A673 (cell line): ENCODE data around the gene RHCG. TPM values are rescaled to one million over a fixed set of nuclear protein-coding genes. Genes with fewer than 3 reads are reported as not detected.

Experiments used
- BruUV-seq: library from RNA; stranded (reverse); fragments of 400-500 nt; replicated peaks from 2 replicates; lab custom pipeline; 2021; lab: Mats Ljungman, UMichigan
- CTCF ChIA-PET: fragments of 300-600 bp; sonication (Branson Sonifier 250); formaldehyde crosslinking; loops from one replicate; lab custom pipeline; 2022; ENCODE audit warnings: antibody characterized with exemption; lab: Charles Lee
- POLR2A ChIA-PET: fragments of 300-600 bp; sonication (Branson Sonifier 250); formaldehyde crosslinking; loops from one replicate; lab custom pipeline; 2022; ENCODE audit warnings: antibody characterized with exemption; ENCODE audit not compliant: low non-redundant PET; lab: Charles Lee
- DNase-seq: peaks from one replicate; pipeline ENCODE4 v3.0.0-alpha.2; 2015; ENCODE audit warnings: low spot score
- H3K27ac ChIP-seq: fragments of 200-600 bp; sonication (generic); 2 replicates; pipeline ENCODE4 v1.5.1; 2016; ENCODE audit warnings: mixed run types, low read depth, mild to moderate bottlenecking, mixed read lengths, antibody characterized with exemption, low read length; ENCODE audit not compliant: poor library complexity, severe bottlenecking
- H3K27me3 ChIP-seq: fragments of 200-600 bp; sonication (generic); replicated peaks from 2 replicates; pipeline ENCODE4 v1.6.1; 2017; ENCODE audit warnings: mixed run types, low read depth, mild to moderate bottlenecking, mixed read lengths, antibody characterized with exemption, low read length; ENCODE audit not compliant: insufficient read depth, poor library complexity
- H3K36me3 ChIP-seq: fragments of 200-600 bp; sonication (generic); 2 replicates; pipeline ENCODE4 v1.6.1; 2016; ENCODE audit warnings: mixed run types, mild to moderate bottlenecking, mixed read lengths, antibody characterized with exemption, low read length; ENCODE audit not compliant: insufficient read depth, poor library complexity, severe bottlenecking
- H3K4me1 ChIP-seq: fragments of 200-600 bp; sonication (generic); 2 replicates; pipeline ENCODE4 v1.6.1; 2017; ENCODE audit warnings: mixed run types, mild to moderate bottlenecking, mixed read lengths, antibody characterized with exemption, low read length; ENCODE audit not compliant: insufficient read depth, poor library complexity, severe bottlenecking
- H3K4me3 ChIP-seq: fragments of 200-600 bp; sonication (generic); 2 replicates; pipeline ENCODE4 v1.5.1; 2016; ENCODE audit warnings: low read depth, mixed run types, mild to moderate bottlenecking, mixed read lengths, low read length; ENCODE audit not compliant: poor library complexity, severe bottlenecking
- H3K9me3 ChIP-seq: fragments of 200-600 bp; sonication (generic); 2 replicates; pipeline ENCODE4 v1.6.1; 2016; ENCODE audit warnings: mixed run types, low read depth, mild to moderate bottlenecking, mixed read lengths, antibody characterized with exemption, low read length; ENCODE audit not compliant: poor library complexity, severe bottlenecking
- CTCF ChIP-seq: fragments of 300-800, 200-600 bp; sonication (generic); conservative IDR thresholded peaks from 2 replicates; pipeline ENCODE4 v1.5.1; 2017; ENCODE audit warnings: low read depth, mild to moderate bottlenecking, antibody characterized with exemption, low read length, moderate library complexity, mixed read lengths
- EZH2 ChIP-seq: fragments of 200-600 bp; sonication (generic); IDR thresholded peaks from 2 replicates; pipeline ENCODE4 v1.6.1; 2017; ENCODE audit warnings: borderline replicate concordance, low read depth, mild to moderate bottlenecking, mixed read lengths, antibody characterized with exemption, low read length; ENCODE audit not compliant: poor library complexity, severe bottlenecking
- intact Hi-C: fragments of 100-400 bp; cut with micrococcal nuclease; formaldehyde crosslinking; loops from one replicate; pipeline ENCODE4 v1.10.0; 2022; ENCODE audit not compliant: unreplicated experiment
- total RNA-seq: library from RNA; stranded (reverse); gene quantifications from 2 replicates; pipeline ENCODE4 v1.2.3, GENCODE V29; 2021

The RHCG gene
- total RNA-seq, 1 experiment from 2014 or later = 1.4 TPM

- H3K27ac ChIP-seq = no peak overlapping the region
- H3K4me3 ChIP-seq = no peak overlapping the region
- no TSS peak for BruUV-seq
- ChIA-PET CTCF (interaction anchor here (1.3 kb wide), 1 partner anchor 21 kb away, joined by 3 read pairs; no protein-coding TSS in a partner anchor), POLR2A (no interaction called here)
- no peaks in the 10 kb centered on the region for H3K4me1 ChIP-seq
- DNase-seq = no peak
- H3K27me3 ChIP-seq = no peaks in the 10 kb centered on the region
- H3K36me3 ChIP-seq = no peaks in the 10 kb centered on the region
- intact Hi-C loops = no loop called here
- H3K9me3 ChIP-seq = no peaks in the 10 kb centered on the region
- TF ChIP-seq EZH2 = no peak
- no peak for TF ChIP-seq CTCF
Measured at GRCh38 chr15:89521605-89522004, 25.2 kb upstream of the RHCG start.

GRCh38 chr15:89515477-89515876 is 19.1 kb upstream of the RHCG start:
- intact Hi-C loops = no loop called here
- H3K4me1 ChIP-seq = no peaks in the 10 kb centered on the region

DNA sequence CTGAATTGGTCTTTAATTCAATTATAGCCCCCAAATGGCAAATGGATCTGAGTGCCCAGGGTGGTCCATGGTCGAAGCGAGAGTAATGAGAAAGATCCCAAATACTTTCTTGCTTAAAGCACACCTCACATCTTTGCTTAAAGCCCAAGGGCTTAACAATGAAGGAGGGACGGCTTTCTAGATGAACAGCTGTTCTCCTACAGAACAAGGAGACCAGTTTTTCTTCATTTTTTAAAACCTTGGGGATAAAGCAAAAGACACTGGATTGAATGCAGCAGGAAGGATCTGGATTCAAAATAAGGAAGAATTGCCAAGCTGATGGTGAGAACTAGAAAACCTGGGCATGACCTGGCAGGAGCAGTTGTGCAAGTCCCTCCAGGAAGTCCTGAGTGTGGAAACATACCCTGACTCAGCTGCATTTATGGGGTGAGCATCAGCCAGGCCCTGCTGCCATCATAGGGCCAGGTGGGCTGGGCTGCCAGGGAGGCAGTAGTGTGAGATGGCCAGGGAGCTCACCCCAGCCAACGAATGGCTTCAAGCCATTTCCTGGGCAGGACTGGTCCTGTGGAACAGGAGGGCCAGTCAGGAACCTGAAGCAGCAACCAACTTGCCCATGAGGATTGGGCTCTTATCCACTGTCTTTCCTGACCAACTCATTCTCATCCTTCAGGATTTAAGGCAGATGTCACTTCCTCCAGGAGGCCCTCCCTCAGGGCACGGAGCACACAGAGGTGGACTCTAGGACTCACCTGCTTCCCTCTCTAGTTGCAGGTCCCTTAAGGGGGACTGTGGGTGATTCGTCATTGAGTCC is 18.4 kb upstream of the RHCG start:
- ChIA-PET CTCF (no interaction called here), POLR2A (no interaction called here)
- Histone ChIP-seq H3K4me3 (no peak overlapping the region), H3K27me3 (no peaks in the 10 kb centered on the region), H3K27ac (no peak overlapping the region), H3K4me1 (no peaks in the 10 kb centered on the region), H3K9me3 (no peaks in the 10 kb centered on the region), H3K36me3 (no peaks in the 10 kb centered on the region)
- no peak for DNase-seq
- BruUV-seq = no TSS peak
- intact Hi-C loops = no loop called here
- TF ChIP-seq EZH2 (no peak), CTCF (no peak)

More at GRCh38 chr15:89515477-89515876, 19.1 kb upstream of the RHCG start:
- no peak overlapping the region for H3K27ac ChIP-seq
- no peak for TF ChIP-seq EZH2
- no peak for TF ChIP-seq CTCF
- no peaks in the 10 kb centered on the region for H3K27me3 ChIP-seq
- no TSS peak for BruUV-seq
- no peak for DNase-seq
- no peak overlapping the region for H3K4me3 ChIP-seq
- CTCF ChIA-PET = no interaction called here
- no peaks in the 10 kb centered on the region for H3K9me3 ChIP-seq
- H3K36me3 ChIP-seq = no peaks in the 10 kb centered on the region
- POLR2A ChIA-PET = no interaction called here
